CD4-positive, alpha-beta T cell treated with Interleukin-17A for 4 hours (primary cell): ENCODE data around the gene ZFAND3.
A peak's percentile ranks its signal among the peaks of the same experiment; 100 is the strongest.

ENCODE experiments used
- DNase-seq: peaks from one replicate; pipeline ENCODE4 v3.0.0-alpha.2; 2020; ENCODE audit warnings: mixed read lengths

The ZFAND3 gene

GRCh38 chr6:37830225-37830624 is 10.7 kb downstream of the ZFAND3 start:
- no peak for DNase-seq

- no peak for DNase-seq
Observed at GRCh38 chr6:37831457-37831856, 11.9 kb downstream of the ZFAND3 start.

- DNase-seq: no peak
Observed at GRCh38 chr6:37835923-37836322, 16.4 kb downstream of the ZFAND3 start.

- no peak for DNase-seq
Observed at GRCh38 chr6:37838219-37838921, 18.8 kb downstream of the ZFAND3 start.

- DNase-seq: no peak
Observed at GRCh38 chr6:37840143-37840939, 20.8 kb downstream of the ZFAND3 start.

- no peak for DNase-seq
Observed at GRCh38 chr6:37840940-37841300, 21.4 kb downstream of the ZFAND3 start.

- DNase-seq: no peak
Observed at GRCh38 chr6:37845026-37845911, 25.7 kb downstream of the ZFAND3 start.

- DNase-seq: no peak
Observed at GRCh38 chr6:37845930-37846329, 26.4 kb downstream of the ZFAND3 start.

GRCh38 chr6:37847704-37848103 is 28.2 kb downstream of the ZFAND3 start:
- no peak for DNase-seq

- DNase-seq: no peak
Observed at GRCh38 chr6:37848371-37848770, 28.8 kb downstream of the ZFAND3 start.

- no peak for DNase-seq
Observed at GRCh38 chr6:37850260-37850659, 30.7 kb downstream of the ZFAND3 start.

- no peak for DNase-seq
Observed at GRCh38 chr6:37850728-37851285, 31.3 kb downstream of the ZFAND3 start.

GRCh38 chr6:37851997-37852524 is 32.5 kb downstream of the ZFAND3 start:
- no peak for DNase-seq

- no peak for DNase-seq
Observed at GRCh38 chr6:37856285-37856684, 36.8 kb downstream of the ZFAND3 start.

GRCh38 chr6:37858363-37858762 is 38.8 kb downstream of the ZFAND3 start:
- no peak for DNase-seq

- DNase-seq: peak; percentile 54
Observed at GRCh38 chr6:37860226-37860839, 40.8 kb downstream of the ZFAND3 start.

- no peak for DNase-seq
Observed at GRCh38 chr6:37861452-37861851, 41.9 kb downstream of the ZFAND3 start.

GRCh38 chr6:37862430-37862829 is 42.9 kb downstream of the ZFAND3 start:
- no peak for DNase-seq

GRCh38 chr6:37862992-37863391 is 43.5 kb downstream of the ZFAND3 start:
- DNase-seq: no peak

GRCh38 chr6:37864250-37864649 is 44.7 kb downstream of the ZFAND3 start:
- DNase-seq: no peak

GRCh38 chr6:37865504-37865903 is 46.0 kb downstream of the ZFAND3 start:
- DNase-seq: no peak
